ENCODE measurements around the gene CDH4. TPM values are rescaled to one million over a fixed set of nuclear protein-coding genes. Genes with fewer than 3 reads are reported as not detected.

Gene CDH4
- polyA plus RNA-seq, 2 donors: 0.02 to 0.05 TPM

DNA sequence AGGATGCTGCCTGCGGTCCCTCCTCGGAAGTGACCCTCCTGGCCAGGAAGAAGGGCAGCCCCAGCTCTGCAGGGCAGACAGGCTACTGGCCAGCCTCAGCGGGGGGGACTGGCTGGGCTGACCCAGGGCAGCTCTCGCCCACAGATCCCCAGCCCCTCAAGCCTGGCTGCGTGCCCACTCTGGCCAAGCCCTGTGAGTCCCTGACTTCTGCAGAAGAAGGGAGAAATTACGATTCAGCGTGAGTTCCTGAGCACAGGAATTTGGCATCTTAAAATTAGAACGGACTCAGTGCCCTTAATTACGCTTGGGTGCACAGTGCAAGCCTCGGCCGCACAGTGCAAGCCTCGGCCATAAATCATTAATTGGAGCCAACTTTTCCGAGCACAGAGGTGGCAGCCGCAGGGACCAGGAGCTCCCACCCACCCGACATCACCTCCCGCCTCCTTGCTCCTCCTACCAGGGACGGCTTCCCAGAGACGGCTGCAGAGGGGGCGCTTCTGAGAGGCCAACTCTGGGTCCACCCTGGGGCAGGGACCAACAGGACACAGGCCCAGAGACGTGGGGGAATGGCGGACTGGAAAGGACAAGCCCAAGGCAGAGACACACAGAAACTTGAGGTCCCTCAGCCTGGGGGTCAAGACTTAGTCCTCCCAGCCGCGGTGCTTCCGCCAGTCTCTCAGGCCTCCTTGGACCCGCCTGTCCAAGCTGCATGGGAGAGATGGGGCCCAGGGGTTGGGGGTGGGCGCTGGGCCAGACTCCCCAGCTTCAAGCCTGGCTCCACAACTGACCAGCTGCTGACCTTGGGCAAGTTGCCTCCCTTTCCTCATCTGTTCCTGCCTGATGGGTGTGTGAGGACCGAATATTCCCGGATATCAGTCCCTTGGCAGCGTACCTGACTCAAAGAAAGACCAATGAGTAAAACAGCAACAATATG lies 648.2 kb downstream of the CDH4 start:
- 44 to 45% methylated on average over 28 to 29 of the region's 29 CpGs for WGBS, 2 donors
- Histone ChIP-seq H3K27me3 (ENCODE audit: control insufficient read depth in 1 of 2, insufficient read depth in 2 of 2, low read length in 2 of 2) (no peaks in the 10 kb centered on the region), H3K4me3 (ENCODE audit: low read depth in 1 of 2, low read length in 2 of 2) (no peak overlapping the region), H3K4me1 (ENCODE audit: control insufficient read depth in 2 of 2, insufficient read depth in 2 of 2, low read length in 1 of 2) (no peaks in the 10 kb centered on the region), H3K9me3 (ENCODE audit: control insufficient read depth in 2 of 2, insufficient read depth in 1 of 2, low read depth in 1 of 2, low read length in 1 of 2) (no peaks in the 10 kb centered on the region), H3K27ac (ENCODE audit: low read depth in 2 of 2, low read length in 1 of 2) (no peak overlapping the region), H3K36me3 (ENCODE audit: control insufficient read depth in 2 of 2, insufficient read depth in 2 of 2, low read length in 1 of 2) (no peaks in the 10 kb centered on the region)

DNA sequence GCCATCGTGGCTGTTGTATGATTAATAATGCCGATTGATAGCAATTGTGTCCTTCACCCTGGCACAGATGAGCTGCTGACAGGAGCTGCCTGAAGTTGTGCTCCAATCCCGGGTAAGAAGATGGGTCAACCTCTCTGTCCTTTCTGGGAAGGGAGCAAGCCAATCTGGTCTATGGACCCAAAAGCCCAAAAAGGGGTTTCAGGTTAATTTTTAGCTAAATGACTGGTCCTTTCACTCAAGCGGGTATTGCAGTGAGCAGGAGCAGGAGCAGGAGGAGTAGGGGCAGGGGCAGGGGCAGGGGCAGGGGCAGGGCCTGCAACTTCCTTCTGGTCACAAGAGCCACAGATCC lies 648.9 kb downstream of the CDH4 start:
- H3K9me3 ChIP-seq (ENCODE audit: control insufficient read depth in 2 of 2, insufficient read depth in 1 of 2, low read depth in 1 of 2, low read length in 1 of 2): no peaks in the 10 kb centered on the region
- WGBS, 2 donors: 63 to 79% methylated on average over 4 of the region's 4 CpGs
- H3K27me3 ChIP-seq (ENCODE audit: control insufficient read depth in 1 of 2, insufficient read depth in 2 of 2, low read length in 2 of 2): no peaks in the 10 kb centered on the region

DNA sequence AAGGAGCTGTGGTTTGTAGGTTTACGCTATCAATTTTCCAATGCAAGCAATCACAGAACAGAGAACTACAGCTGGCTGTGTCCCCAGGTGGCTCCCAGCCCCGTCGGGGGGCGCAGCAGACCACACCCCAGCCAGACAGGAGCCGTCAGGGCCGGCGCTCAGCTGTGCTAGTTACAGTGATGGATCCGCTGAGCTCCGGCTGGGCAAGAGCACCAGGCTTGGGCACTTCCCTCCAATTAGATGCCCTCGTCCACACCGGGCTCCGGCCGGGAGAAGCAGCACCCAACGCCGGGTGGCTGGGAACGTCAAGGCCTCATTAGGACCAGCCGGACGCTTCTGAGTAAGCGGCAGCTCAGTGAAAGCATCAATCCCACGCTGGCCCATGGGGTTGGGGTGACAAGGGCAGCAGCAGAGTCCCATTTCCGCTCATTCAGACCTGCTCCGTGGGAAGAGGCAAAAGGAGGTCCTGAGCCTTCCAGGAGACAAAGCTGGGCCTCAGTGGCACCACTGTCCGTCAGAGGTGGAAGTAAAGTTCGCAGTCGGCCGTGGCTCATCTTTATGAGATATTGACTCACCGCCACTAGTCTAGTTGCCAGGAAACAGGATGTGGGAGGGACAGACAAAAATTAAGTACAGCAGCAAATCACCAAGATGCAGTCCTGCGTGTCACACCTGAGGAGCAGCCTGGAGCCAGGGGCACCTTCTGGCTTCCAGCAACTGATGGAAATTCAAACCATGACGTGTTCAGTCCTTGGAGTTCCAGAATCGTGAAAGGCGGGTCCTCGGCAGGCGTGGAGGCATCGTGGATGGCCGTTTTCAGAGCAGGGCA lies 649.5 kb downstream of the CDH4 start:
- 59 to 63% methylated on average over 35 of the region's 35 CpGs for WGBS, 2 donors
- Histone ChIP-seq H3K9me3 (ENCODE audit: control insufficient read depth in 2 of 2, insufficient read depth in 1 of 2, low read depth in 1 of 2, low read length in 1 of 2) (no peaks in the 10 kb centered on the region), H3K27ac (ENCODE audit: low read depth in 2 of 2, low read length in 1 of 2) (no peak overlapping the region), H3K27me3 (ENCODE audit: control insufficient read depth in 1 of 2, insufficient read depth in 2 of 2, low read length in 2 of 2) (no peaks in the 10 kb centered on the region), H3K36me3 (ENCODE audit: control insufficient read depth in 2 of 2, insufficient read depth in 2 of 2, low read length in 1 of 2) (no peaks in the 10 kb centered on the region), H3K4me3 (ENCODE audit: low read depth in 1 of 2, low read length in 2 of 2) (no peak overlapping the region), H3K4me1 (ENCODE audit: control insufficient read depth in 2 of 2, insufficient read depth in 2 of 2, low read length in 1 of 2) (no peaks in the 10 kb centered on the region)

More for the DNA sequence above, 648.9 kb downstream of the CDH4 start:
- Histone ChIP-seq H3K4me3 (ENCODE audit: low read depth in 1 of 2, low read length in 2 of 2) (no peak overlapping the region), H3K36me3 (ENCODE audit: control insufficient read depth in 2 of 2, insufficient read depth in 2 of 2, low read length in 1 of 2) (no peaks in the 10 kb centered on the region), H3K4me1 (ENCODE audit: control insufficient read depth in 2 of 2, insufficient read depth in 2 of 2, low read length in 1 of 2) (no peaks in the 10 kb centered on the region), H3K27ac (ENCODE audit: low read depth in 2 of 2, low read length in 1 of 2) (no peak overlapping the region)

DNA sequence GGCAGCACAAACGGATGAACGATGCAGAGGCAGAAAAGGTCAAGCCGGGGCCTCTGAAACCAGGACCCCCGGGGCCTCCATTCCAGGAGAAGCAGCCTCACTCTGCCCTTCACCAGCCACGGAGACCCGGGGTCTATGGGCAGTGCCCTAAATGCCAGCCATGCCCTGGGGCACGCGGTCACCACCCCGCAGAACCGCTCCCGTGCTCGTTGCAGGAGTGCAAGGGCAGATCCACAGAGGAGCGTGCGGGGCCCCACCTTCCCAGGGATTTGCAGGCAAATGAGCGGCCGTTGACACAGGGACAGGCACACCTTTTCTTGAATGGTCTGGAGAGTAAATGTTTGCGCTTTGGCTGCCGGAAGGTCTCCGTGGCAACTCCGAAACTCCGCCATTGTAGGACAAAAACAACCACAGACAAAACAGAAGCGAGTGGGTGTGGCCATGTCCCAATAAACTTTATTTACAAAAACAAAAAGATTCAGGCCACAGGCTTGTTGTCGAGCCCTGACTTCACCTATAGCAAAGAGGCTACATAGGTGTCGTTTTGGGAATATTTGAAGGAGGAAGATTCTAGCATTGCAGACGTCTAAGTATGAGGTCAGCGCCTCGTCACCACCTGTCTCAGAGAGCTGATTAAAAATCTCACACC lies 650.3 kb downstream of the CDH4 start:
- Histone ChIP-seq H3K27me3 (ENCODE audit: control insufficient read depth in 1 of 2, insufficient read depth in 2 of 2, low read length in 2 of 2) (no peaks in the 10 kb centered on the region), H3K36me3 (ENCODE audit: control insufficient read depth in 2 of 2, insufficient read depth in 2 of 2, low read length in 1 of 2) (no peaks in the 10 kb centered on the region), H3K27ac (ENCODE audit: low read depth in 2 of 2, low read length in 1 of 2) (no peak overlapping the region), H3K9me3 (ENCODE audit: control insufficient read depth in 2 of 2, insufficient read depth in 1 of 2, low read depth in 1 of 2, low read length in 1 of 2) (no peaks in the 10 kb centered on the region), H3K4me3 (ENCODE audit: low read depth in 1 of 2, low read length in 2 of 2) (no peak overlapping the region), H3K4me1 (ENCODE audit: control insufficient read depth in 2 of 2, insufficient read depth in 2 of 2, low read length in 1 of 2) (no peaks in the 10 kb centered on the region)
- WGBS, 2 donors: 56 to 65% methylated on average over 27 of the region's 27 CpGs

DNA sequence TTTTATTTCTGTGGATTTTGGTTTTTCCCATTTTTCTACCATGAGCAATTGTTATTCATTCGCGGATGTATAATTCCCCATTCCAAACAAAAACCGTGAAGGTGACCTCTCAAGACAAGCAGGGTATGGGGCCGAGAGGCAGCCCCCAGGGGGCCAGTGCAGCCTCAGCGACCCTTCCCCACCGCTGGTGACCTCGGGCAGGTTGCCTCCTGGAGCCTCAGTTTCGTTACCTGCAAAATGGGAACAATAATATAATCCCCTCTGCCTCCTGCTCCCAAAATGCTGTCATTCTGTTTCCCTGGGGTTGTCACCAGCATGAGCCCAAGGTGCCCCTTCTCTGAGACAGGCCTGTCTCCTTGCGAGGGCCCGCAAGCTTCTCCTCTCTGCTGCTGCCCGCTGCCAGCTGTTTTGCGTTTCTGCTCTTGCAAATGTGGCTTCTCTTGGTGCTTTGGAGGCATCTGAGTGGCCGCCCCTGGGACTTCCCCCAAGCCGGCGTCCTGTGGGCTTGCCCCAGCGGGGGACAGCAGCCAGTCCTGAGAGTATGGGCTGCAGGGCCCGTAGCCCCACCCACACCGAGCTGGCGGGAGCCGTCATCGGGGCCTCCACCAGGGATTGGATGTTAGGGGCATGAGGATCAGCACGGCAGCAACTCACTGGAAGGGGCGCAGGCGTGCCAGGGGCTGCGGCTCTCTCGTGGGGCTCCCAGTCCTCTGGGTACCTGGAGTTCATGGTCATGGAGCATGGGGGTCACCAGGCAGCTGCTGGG lies 651.7 kb downstream of the CDH4 start:
- no peak overlapping the region for H3K4me3 ChIP-seq (ENCODE audit: low read depth in 1 of 2, low read length in 2 of 2)
- no peaks in the 10 kb centered on the region for H3K4me1 ChIP-seq (ENCODE audit: control insufficient read depth in 2 of 2, insufficient read depth in 2 of 2, low read length in 1 of 2)
- H3K9me3 ChIP-seq (ENCODE audit: control insufficient read depth in 2 of 2, insufficient read depth in 1 of 2, low read depth in 1 of 2, low read length in 1 of 2): no peaks in the 10 kb centered on the region
- H3K36me3 ChIP-seq (ENCODE audit: control insufficient read depth in 2 of 2, insufficient read depth in 2 of 2, low read length in 1 of 2): no peaks in the 10 kb centered on the region
- no peaks in the 10 kb centered on the region for H3K27me3 ChIP-seq (ENCODE audit: control insufficient read depth in 1 of 2, insufficient read depth in 2 of 2, low read length in 2 of 2)
- no peak overlapping the region for H3K27ac ChIP-seq (ENCODE audit: low read depth in 2 of 2, low read length in 1 of 2)
- WGBS, 2 donors: 73 to 78% methylated on average over 26 of the region's 26 CpGs

DNA sequence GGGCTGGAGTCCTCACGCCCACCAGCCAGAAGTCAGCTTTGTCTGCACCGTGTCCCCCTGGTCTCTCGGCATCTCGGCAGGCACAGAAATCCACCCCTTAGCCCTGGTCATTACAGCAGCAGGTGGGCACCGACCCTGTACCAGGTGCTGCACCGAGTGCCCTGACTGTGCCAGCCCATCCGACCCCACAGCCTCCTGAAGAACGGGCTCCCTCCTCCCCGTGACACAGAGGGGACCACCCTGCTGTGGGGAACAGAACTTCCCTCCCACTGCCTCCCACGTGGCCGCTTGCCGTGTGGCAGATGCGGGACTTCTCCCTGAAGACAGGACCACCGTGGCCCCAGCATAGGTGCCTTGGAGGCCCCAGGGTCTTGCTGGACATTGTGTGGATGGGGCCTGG lies 652.4 kb downstream of the CDH4 start:
- H3K27me3 ChIP-seq (ENCODE audit: control insufficient read depth in 1 of 2, insufficient read depth in 2 of 2, low read length in 2 of 2): no peaks in the 10 kb centered on the region
- no peaks in the 10 kb centered on the region for H3K9me3 ChIP-seq (ENCODE audit: control insufficient read depth in 2 of 2, insufficient read depth in 1 of 2, low read depth in 1 of 2, low read length in 1 of 2)
- 81 to 84% methylated on average over 14 of the region's 14 CpGs for WGBS, 2 donors
- H3K4me1 ChIP-seq (ENCODE audit: control insufficient read depth in 2 of 2, insufficient read depth in 2 of 2, low read length in 1 of 2): no peaks in the 10 kb centered on the region
- H3K27ac ChIP-seq (ENCODE audit: low read depth in 2 of 2, low read length in 1 of 2): no peak overlapping the region
- H3K4me3 ChIP-seq (ENCODE audit: low read depth in 1 of 2, low read length in 2 of 2): no peak overlapping the region
- no peaks in the 10 kb centered on the region for H3K36me3 ChIP-seq (ENCODE audit: control insufficient read depth in 2 of 2, insufficient read depth in 2 of 2, low read length in 1 of 2)

DNA sequence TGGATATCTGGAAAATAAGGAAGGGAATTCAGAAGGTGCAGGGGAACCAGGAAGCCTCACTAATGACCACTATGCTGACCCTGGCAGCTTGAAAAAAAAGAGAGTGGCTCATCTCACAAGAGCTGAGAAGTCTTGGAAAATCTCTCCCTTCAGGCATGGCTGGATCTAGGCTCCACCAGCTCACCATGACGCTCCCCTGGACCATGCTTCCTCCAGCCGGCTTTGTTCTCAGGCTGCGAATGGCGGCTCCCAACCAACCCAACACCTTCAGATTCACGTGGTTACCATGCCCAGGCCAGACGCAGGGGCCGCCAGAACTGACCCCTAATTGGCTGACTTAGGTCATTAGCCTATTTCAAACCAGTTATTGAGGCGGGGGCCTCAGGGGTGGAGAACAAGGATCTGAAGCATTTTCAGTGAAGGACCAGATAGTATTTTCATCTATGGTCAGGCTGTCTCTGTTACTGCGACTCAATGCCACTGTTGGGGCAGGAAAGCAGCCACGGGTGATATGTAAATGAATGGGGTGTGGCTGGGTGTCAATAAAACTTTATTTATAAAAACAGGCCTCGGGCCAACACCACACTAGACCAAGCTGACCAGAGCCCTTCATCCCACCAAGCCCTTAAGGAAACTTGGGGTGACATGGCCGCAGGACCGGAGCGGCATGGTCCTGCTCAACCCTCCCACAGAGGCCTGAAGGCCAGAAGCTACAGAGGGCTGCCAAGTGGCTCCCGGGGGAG lies 653.9 kb downstream of the CDH4 start:
- no peak overlapping the region for H3K4me3 ChIP-seq (ENCODE audit: low read depth in 1 of 2, low read length in 2 of 2)
- WGBS, 2 donors: 89 to 92% methylated on average over 15 of the region's 15 CpGs

DNA sequence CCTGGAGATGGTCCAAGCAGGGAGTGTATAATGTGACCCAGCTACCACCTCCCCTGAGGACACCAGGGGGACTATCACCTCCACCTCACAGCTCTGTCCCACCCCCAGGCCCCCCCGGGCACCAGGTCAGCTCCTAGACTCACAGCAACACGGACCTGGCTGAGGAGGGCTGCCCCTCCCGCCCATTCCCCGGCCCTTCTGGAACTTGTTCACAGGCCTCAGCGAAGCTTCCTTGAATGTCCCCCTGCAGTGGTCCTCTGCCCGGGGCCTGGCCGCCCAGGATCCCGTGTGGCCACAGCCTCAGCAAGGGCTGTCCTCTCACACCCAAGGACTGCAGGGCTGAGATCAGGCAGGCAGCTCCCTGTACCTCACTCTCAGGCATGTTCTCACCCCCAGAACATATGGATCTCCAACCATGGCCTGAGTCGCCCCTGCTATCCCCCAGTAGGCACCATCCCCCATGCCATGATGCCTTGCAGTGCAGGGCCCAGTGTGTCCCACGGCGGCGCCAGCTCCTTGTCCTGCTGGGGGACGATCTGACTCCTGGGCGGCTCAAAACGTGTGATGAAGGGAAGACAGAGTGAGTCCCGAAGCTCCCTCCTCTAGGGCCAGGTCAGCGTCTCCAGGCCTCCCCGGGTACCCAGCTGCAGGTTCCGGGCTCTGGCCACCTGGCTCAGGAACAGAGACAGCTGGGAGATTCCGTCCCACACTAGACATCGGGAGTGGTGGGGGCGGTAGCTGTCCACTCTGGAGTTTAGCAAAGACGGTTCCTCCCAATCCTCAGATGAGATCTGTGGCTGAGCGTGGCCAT lies 655.2 kb downstream of the CDH4 start:
- H3K4me1 ChIP-seq (ENCODE audit: control insufficient read depth in 2 of 2, insufficient read depth in 2 of 2, low read length in 1 of 2): peaks cover 0 to 5% of the 10 kb centered on the region in 2 donors
- no peak overlapping the region for H3K27ac ChIP-seq (ENCODE audit: low read depth in 2 of 2, low read length in 1 of 2)
- peaks cover 3 to 8% of the 10 kb centered on the region in 2 donors for H3K9me3 ChIP-seq (ENCODE audit: control insufficient read depth in 2 of 2, insufficient read depth in 1 of 2, low read depth in 1 of 2, low read length in 1 of 2)
- no peak overlapping the region for H3K4me3 ChIP-seq (ENCODE audit: low read depth in 1 of 2, low read length in 2 of 2)
- no peaks in the 10 kb centered on the region for H3K36me3 ChIP-seq (ENCODE audit: control insufficient read depth in 2 of 2, insufficient read depth in 2 of 2, low read length in 1 of 2)
- 83 to 85% methylated on average over 24 of the region's 24 CpGs for WGBS, 2 donors
- H3K27me3 ChIP-seq (ENCODE audit: control insufficient read depth in 1 of 2, insufficient read depth in 2 of 2, low read length in 2 of 2): no peaks in the 10 kb centered on the region

More for the DNA sequence above, 653.9 kb downstream of the CDH4 start:
- no peak overlapping the region for H3K27ac ChIP-seq (ENCODE audit: low read depth in 2 of 2, low read length in 1 of 2)
- H3K4me1 ChIP-seq (ENCODE audit: control insufficient read depth in 2 of 2, insufficient read depth in 2 of 2, low read length in 1 of 2): peaks cover 0 to 5% of the 10 kb centered on the region in 2 donors
- H3K9me3 ChIP-seq (ENCODE audit: control insufficient read depth in 2 of 2, insufficient read depth in 1 of 2, low read depth in 1 of 2, low read length in 1 of 2): peaks cover 3 to 8% of the 10 kb centered on the region in 2 donors
- no peaks in the 10 kb centered on the region for H3K27me3 ChIP-seq (ENCODE audit: control insufficient read depth in 1 of 2, insufficient read depth in 2 of 2, low read length in 2 of 2)
- H3K36me3 ChIP-seq (ENCODE audit: control insufficient read depth in 2 of 2, insufficient read depth in 2 of 2, low read length in 1 of 2): no peaks in the 10 kb centered on the region
